Measurements from ENCODE around the gene DHX40. TPM values are rescaled to one million over a fixed set of nuclear protein-coding genes. Genes with fewer than 3 reads are reported as not detected.

The DHX40 gene
- total RNA-seq, 3 donors from 2014 or later, result 18.1 to 27.8 (median 19.8) TPM

DNA sequence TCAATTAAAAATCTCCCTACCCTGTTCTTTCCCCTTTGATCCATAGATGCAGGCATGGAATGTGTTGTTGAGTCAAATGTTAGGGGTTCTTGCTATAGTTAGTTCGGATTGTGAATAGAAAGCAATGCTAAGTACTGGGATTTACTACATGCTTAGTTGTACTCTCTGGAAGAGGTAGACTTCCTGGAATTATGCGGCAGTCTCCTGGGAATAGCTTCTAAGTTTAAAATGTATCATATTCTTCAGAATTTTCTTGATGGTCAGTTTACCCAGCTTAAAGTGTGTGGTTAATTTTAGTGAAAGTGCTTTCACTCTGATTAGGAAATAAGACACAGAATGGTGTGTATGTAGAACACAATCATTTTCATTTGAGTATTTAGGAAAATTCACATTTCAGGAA, 57.7 kb downstream of the DHX40 start:
- TF ChIP-seq, protein P1, sequence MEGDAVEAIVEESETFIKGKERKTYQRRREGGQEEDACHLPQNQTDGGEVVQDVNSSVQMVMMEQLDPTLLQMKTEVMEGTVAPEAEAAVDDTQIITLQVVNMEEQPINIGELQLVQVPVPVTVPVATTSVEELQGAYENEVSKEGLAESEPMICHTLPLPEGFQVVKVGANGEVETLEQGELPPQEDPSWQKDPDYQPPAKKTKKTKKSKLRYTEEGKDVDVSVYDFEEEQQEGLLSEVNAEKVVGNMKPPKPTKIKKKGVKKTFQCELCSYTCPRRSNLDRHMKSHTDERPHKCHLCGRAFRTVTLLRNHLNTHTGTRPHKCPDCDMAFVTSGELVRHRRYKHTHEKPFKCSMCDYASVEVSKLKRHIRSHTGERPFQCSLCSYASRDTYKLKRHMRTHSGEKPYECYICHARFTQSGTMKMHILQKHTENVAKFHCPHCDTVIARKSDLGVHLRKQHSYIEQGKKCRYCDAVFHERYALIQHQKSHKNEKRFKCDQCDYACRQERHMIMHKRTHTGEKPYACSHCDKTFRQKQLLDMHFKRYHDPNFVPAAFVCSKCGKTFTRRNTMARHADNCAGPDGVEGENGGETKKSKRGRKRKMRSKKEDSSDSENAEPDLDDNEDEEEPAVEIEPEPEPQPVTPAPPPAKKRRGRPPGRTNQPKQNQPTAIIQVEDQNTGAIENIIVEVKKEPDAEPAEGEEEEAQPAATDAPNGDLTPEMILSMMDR (IDR thresholded peaks at IDR 0.05), result no peak
- intact Hi-C loops (cut with DNase I, micrococcal nuclease), result no loop called here
- H3K4me1 ChIP-seq (ENCODE audit: low read depth), result peaks cover 50% of the 10 kb centered on the region
- H3K9me3 ChIP-seq, result no peaks in the 10 kb centered on the region
- no peaks in the 10 kb centered on the region for H3K36me3 ChIP-seq (ENCODE audit: low read depth)
- H3K4me3 ChIP-seq, result no peak overlapping the region
- DNase-seq (no peak), ATAC-seq (no peak)

DNA sequence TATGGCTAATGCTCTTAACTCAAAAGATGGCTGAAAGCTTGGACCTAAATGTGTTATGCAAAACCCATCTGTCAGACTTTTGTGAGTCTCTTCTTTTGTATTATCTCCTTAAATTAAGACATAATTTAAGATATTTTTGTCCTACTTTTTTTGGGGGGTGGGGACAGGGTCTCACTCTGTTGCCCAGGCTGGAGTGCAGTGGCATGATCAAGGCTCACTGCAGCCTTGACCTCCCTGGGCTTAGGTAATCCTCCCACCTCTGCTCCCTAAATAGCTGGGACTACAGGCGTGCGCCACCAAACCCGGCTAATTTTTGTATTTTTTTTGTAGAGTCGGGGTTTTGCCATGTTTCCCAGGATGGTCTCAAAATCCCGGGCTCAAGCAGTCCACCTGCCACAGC, 61.3 kb downstream of the DHX40 start:
- H3K4me3 ChIP-seq, result no peak overlapping the region
- intact Hi-C loops (cut with DNase I, micrococcal nuclease), result no loop called here
- peaks cover 38% of the 10 kb centered on the region for H3K4me1 ChIP-seq (ENCODE audit: low read depth)
- TF ChIP-seq, protein P1 (IDR thresholded peaks at IDR 0.05), result no peak
- H3K9me3 ChIP-seq, result no peaks in the 10 kb centered on the region
- DNase-seq (no peak), ATAC-seq (no peak)
- no peaks in the 10 kb centered on the region for H3K36me3 ChIP-seq (ENCODE audit: low read depth)

DNA sequence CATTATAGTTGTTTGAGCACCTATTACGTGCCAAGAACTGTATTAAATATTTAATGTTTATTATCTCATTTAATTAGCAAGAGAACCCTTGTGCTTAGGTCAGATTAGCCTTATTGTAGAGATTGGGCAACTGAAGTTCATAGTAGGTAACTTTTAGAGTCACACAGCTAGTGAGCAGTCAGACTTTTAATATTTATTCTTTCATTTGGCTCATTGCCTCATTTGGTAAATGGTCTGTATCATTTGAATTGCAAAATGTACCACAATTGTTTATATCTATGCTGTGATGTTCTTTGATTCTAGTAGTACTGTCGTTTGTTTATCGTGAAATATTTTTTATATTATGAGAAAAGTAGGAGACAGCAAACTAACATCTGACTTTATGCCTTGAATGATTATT, 61.9 kb downstream of the DHX40 start:
- no peak for DNase-seq
- no peak for ATAC-seq
- Histone ChIP-seq H3K36me3 (ENCODE audit: low read depth) (no peaks in the 10 kb centered on the region), H3K4me3 (no peak overlapping the region), H3K4me1 (ENCODE audit: low read depth) (peaks cover 35% of the 10 kb centered on the region), H3K9me3 (no peaks in the 10 kb centered on the region)
- TF ChIP-seq, protein P1 (IDR thresholded peaks at IDR 0.05), result no peak
- intact Hi-C loops (cut with DNase I, micrococcal nuclease), result no loop called here

DNA sequence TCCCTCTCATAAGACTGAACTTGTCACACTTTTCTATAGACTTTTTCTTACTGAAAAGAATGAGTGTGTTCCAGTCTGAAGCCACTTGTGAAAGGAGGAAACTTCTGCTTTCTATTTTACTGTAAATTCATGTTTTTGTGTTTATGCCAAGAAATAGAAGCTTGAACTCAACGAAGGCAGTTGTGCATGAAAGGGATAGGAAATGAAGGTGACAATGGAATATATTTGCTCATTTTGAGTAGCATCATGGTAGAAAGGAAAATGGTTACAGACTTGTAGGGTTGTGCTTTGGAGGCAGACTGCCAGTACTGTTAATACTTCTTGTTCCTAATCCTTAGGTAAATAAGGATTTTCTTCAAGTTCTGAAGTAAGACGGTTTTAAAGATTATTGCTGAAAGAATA, 62.4 kb downstream of the DHX40 start:
- intact Hi-C loops (cut with DNase I, micrococcal nuclease), result no loop called here
- ATAC-seq, result no peak
- H3K9me3 ChIP-seq, result no peaks in the 10 kb centered on the region
- TF ChIP-seq, protein P1 (IDR thresholded peaks at IDR 0.05), result no peak
- H3K36me3 ChIP-seq (ENCODE audit: low read depth), result no peaks in the 10 kb centered on the region
- peaks cover 35% of the 10 kb centered on the region for H3K4me1 ChIP-seq (ENCODE audit: low read depth)
- no peak overlapping the region for H3K4me3 ChIP-seq
- DNase-seq, result no peak

DNA sequence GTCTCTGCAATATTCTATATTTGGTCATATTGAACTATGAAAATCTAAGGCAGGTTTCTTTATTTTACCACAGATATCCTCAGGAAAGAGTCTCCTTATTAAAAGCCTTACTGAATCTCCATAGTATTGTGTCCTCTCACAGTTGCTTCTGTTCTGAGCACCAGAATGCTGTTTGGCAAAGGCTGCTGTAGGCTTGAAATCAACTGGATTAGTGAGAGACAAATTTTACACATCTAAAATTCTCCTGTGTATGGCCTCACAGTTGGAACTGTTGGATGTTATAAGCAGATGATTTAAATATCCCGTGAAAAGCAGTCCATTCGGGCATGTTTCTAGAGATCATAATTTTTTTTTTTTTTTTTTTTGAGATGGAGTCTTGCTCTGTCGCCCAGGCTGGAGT, 63.8 kb downstream of the DHX40 start:
- no peaks in the 10 kb centered on the region for H3K36me3 ChIP-seq (ENCODE audit: low read depth)
- TF ChIP-seq, protein P1 (IDR thresholded peaks at IDR 0.05), result no peak
- peaks cover 25% of the 10 kb centered on the region for H3K4me1 ChIP-seq (ENCODE audit: low read depth)
- intact Hi-C loops (cut with DNase I, micrococcal nuclease), result no loop called here
- H3K9me3 ChIP-seq, result no peaks in the 10 kb centered on the region
- ATAC-seq (no peak), DNase-seq (no peak)
- no peak overlapping the region for H3K4me3 ChIP-seq

DNA sequence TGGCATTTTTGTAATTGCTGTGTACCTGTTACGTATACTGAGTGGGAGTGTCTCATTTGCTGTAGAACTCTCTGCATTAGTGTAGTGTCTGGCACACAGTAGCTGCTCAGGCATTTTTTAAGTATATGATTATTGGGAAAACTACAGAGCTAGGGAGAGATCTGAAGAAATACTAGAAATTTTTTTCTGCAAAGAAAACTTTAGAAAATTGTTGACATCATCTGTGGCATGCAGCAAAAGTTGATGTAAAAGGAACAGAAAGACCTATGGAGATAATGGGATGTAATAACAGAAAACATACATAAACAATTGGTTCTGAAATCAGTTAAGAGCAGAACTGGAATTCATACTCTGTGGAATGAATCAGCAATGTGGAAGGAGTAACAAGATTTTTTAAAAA, 65.9 kb downstream of the DHX40 start:
- H3K9me3 ChIP-seq, result no peaks in the 10 kb centered on the region
- no peaks in the 10 kb centered on the region for H3K36me3 ChIP-seq (ENCODE audit: low read depth)
- TF ChIP-seq, protein P1 (IDR thresholded peaks at IDR 0.05), result no peak
- DNase-seq, result no peak
- no peak overlapping the region for H3K4me3 ChIP-seq
- ATAC-seq, result no peak
- intact Hi-C loops (cut with DNase I, micrococcal nuclease), result no loop called here
- peaks cover 24% of the 10 kb centered on the region for H3K4me1 ChIP-seq (ENCODE audit: low read depth)
